ENCODE results near the gene GPC4.

GPC4 gene

DNA sequence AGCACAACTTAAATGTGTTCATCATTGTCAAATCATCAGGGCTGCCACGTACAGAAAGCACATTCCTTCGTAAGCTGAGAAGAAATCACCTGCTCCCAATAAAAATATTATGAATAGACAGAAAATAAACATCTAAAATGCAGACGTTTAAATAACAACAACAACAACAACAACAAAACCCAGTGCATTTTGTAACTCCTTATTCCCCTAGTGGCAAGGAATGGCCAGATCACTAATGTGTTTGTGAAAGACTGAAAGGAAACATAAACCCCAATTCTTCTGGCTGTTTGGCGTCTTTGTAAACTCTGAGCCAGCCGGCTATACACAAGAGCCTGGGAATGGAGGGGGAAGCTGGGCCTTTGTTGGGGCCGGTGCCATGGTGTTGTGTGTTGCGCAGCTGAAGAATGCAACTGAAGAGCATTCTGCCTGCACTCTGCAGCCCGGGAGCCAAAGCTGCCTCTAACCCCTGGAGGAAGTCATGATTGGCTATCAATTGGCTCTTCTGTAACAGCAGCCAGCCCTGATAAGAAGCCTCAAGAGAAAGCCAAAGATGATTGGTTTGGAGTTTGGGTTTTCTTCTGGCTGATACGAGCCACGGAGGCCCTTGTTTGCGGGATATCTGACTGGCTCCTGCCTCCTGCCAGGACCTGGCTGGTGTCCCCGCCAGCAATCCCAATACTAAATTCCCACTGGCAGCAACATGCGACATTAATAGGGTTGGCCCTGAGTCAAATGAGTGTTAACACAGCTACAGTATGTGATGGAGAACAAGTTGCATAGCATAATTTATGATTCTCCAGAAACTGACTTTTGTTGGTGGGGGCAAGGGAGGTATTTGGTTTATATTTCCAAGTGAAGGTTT lies 107.4 kb downstream of the GPC4 start:
- Histone ChIP-seq H3K27me3 (ENCODE audit: control insufficient read depth, insufficient read depth, low read length) (no peaks in the 10 kb centered on the region), H3K4me3 (ENCODE audit: low read length) (no peak overlapping the region), H3K4me1 (ENCODE audit: control insufficient read depth, insufficient read depth, low read length) (peaks cover 2% of the 10 kb centered on the region; the same call in 1 of the 2 replicates), H3K36me3 (ENCODE audit: control insufficient read depth, insufficient read depth, low read length) (peaks cover 16% of the 10 kb centered on the region; the same call in 1 of the 2 replicates), H3K27ac (ENCODE audit: low read length) (no peak overlapping the region), H3K9me3 (ENCODE audit: control insufficient read depth, insufficient read depth, low read length) (no peaks in the 10 kb centered on the region)
- WGBS (ENCODE audit: insufficient coverage, insufficient read length): no CpG with 5 or more reads among the region's 13 CpGs
- no peak for DNase-seq (ENCODE audit: low read depth, low spot score)

- Histone ChIP-seq H3K4me1 (ENCODE audit: control insufficient read depth, insufficient read depth, low read length) (peaks cover 2% of the 10 kb centered on the region; the same call in 1 of the 2 replicates), H3K27ac (ENCODE audit: low read length) (no peak overlapping the region), H3K9me3 (ENCODE audit: control insufficient read depth, insufficient read depth, low read length) (no peaks in the 10 kb centered on the region), H3K27me3 (ENCODE audit: control insufficient read depth, insufficient read depth, low read length) (no peaks in the 10 kb centered on the region), H3K36me3 (ENCODE audit: control insufficient read depth, insufficient read depth, low read length) (peaks cover 16% of the 10 kb centered on the region; the same call in 1 of the 2 replicates), H3K4me3 (ENCODE audit: low read length) (no peak overlapping the region)
- no peak for DNase-seq (ENCODE audit: low read depth, low spot score)
- no CpG with 5 or more reads among the region's 3 CpGs for WGBS (ENCODE audit: insufficient coverage, insufficient read length)
These were observed 108.2 kb downstream of the GPC4 start for GRCh38 chrX:133307094-133307493.

- DNase-seq (ENCODE audit: low read depth, low spot score): no peak
These were observed 109.0 kb downstream of the GPC4 start for GRCh38 chrX:133306316-133306715.

GRCh38 chrX:133305348-133305747 lies 109.9 kb downstream of the GPC4 start:
- Histone ChIP-seq H3K27ac (ENCODE audit: low read length) (no peak overlapping the region), H3K4me3 (ENCODE audit: low read length) (no peak overlapping the region), H3K36me3 (ENCODE audit: control insufficient read depth, insufficient read depth, low read length) (peaks cover 19% of the 10 kb centered on the region; the same call in 1 of the 2 replicates), H3K27me3 (ENCODE audit: control insufficient read depth, insufficient read depth, low read length) (no peaks in the 10 kb centered on the region), H3K4me1 (ENCODE audit: control insufficient read depth, insufficient read depth, low read length) (peaks cover 2% of the 10 kb centered on the region; the same call in 1 of the 2 replicates), H3K9me3 (ENCODE audit: control insufficient read depth, insufficient read depth, low read length) (no peaks in the 10 kb centered on the region)
- no peak for DNase-seq (ENCODE audit: low read depth, low spot score)

More at GRCh38 chrX:133306316-133306715, 109.0 kb downstream of the GPC4 start:
- H3K4me1 ChIP-seq (ENCODE audit: control insufficient read depth, insufficient read depth, low read length): peaks cover 2% of the 10 kb centered on the region; the same call in 1 of the 2 replicates
- no peak overlapping the region for H3K27ac ChIP-seq (ENCODE audit: low read length)
- H3K36me3 ChIP-seq (ENCODE audit: control insufficient read depth, insufficient read depth, low read length): peaks cover 18% of the 10 kb centered on the region; the same call in 1 of the 2 replicates
- H3K27me3 ChIP-seq (ENCODE audit: control insufficient read depth, insufficient read depth, low read length): no peaks in the 10 kb centered on the region
- WGBS (ENCODE audit: insufficient coverage, insufficient read length): no CpG with 5 or more reads among the region's 3 CpGs
- no peak overlapping the region for H3K4me3 ChIP-seq (ENCODE audit: low read length)
- no peaks in the 10 kb centered on the region for H3K9me3 ChIP-seq (ENCODE audit: control insufficient read depth, insufficient read depth, low read length)

DNA sequence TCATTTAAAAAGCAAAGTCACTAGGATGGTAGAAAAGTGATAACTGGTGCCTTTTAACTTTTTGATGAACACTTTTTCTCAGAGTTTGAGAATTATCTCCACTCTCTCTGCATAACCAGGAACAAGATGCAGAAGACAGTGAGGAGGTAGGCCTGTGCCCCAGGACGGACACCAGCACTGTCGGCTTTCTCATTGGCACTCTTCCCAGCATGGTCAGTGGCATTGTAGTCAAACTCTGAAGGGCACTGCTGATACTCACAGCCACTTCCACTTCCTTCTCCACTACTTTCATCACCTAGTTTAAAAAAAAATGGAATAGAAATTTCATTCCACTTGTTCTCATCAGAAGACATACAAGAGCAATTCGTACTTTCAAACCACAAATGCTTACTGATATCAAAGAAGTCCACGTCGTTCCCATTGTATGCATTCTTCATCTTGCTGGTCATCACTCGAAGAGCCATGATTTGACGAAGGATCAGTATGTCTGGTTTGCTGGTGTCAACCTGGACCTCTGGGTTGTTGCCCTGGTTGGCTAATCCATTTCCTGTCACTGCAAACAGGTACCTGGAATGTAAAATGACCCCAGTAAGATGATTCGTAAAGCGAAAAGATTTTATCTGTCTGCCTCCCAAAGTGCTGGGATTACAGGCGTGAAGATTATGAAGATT lies 112.4 kb downstream of the GPC4 start:
- no peak for DNase-seq (ENCODE audit: low read depth, low spot score)
- no CpG with 5 or more reads among the region's 10 CpGs for WGBS (ENCODE audit: insufficient coverage, insufficient read length)
- H3K4me3 ChIP-seq (ENCODE audit: low read length): no peak overlapping the region
- no peaks in the 10 kb centered on the region for H3K27me3 ChIP-seq (ENCODE audit: control insufficient read depth, insufficient read depth, low read length)
- H3K27ac ChIP-seq (ENCODE audit: low read length): no peak overlapping the region
- no peaks in the 10 kb centered on the region; the same call in 1 of the 2 replicates for H3K4me1 ChIP-seq (ENCODE audit: control insufficient read depth, insufficient read depth, low read length)
- H3K9me3 ChIP-seq (ENCODE audit: control insufficient read depth, insufficient read depth, low read length): no peaks in the 10 kb centered on the region
- peaks cover 19% of the 10 kb centered on the region; the same call in 1 of the 2 replicates for H3K36me3 ChIP-seq (ENCODE audit: control insufficient read depth, insufficient read depth, low read length)

DNA sequence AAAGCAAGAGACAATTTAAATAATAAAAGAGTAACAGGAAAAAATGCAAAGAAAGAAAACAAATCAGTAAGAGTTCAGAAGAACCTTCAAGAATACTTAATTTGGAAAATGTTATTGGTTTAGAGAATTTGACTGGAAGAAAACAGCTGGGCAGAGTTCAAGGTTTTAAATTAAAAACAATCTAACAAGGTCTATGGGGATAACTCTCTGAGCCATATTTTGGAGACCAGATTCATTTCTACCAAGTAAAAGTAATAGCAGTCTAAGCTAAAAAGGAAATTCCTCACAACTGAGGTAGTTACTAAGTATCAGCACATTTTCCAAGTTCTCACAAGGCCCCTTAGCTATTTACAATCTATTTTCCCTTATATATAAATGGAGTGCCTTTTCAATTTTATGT lies 114.7 kb downstream of the GPC4 start:
- no peak overlapping the region for H3K4me3 ChIP-seq (ENCODE audit: low read length)
- H3K4me1 ChIP-seq (ENCODE audit: control insufficient read depth, insufficient read depth, low read length): no peaks in the 10 kb centered on the region
- H3K27ac ChIP-seq (ENCODE audit: low read length): no peak overlapping the region
- no peak for DNase-seq (ENCODE audit: low read depth, low spot score)
- no peaks in the 10 kb centered on the region for H3K9me3 ChIP-seq (ENCODE audit: control insufficient read depth, insufficient read depth, low read length)
- H3K36me3 ChIP-seq (ENCODE audit: control insufficient read depth, insufficient read depth, low read length): peaks cover 15% of the 10 kb centered on the region; the same call in 1 of the 2 replicates
- no peaks in the 10 kb centered on the region for H3K27me3 ChIP-seq (ENCODE audit: control insufficient read depth, insufficient read depth, low read length)

DNA sequence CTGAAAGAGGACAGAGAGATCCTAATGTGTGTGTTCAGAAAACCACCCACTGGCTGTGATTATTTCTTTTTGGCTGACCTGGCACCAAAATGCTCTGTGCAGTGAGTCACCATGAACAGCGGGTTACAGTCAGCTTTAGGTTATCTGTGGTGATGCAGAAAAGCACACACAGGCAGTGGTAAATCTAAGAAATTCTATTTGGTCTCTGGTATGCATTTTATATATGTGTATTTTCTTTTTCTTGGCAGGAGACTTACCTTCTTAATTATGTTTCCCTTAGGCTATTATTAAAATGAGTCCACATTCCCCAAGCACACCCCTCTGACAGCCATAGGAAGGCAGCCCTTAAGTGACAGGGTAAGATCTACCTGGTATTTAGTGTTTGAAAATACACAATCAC lies 118.0 kb downstream of the GPC4 start:
- no CpG with 5 or more reads among the region's 1 CpG for WGBS (ENCODE audit: insufficient coverage, insufficient read length)
- H3K4me3 ChIP-seq (ENCODE audit: low read length): no peak overlapping the region
- no peaks in the 10 kb centered on the region for H3K4me1 ChIP-seq (ENCODE audit: control insufficient read depth, insufficient read depth, low read length)
- H3K36me3 ChIP-seq (ENCODE audit: control insufficient read depth, insufficient read depth, low read length): peaks cover 2% of the 10 kb centered on the region; the same call in 1 of the 2 replicates
- no peaks in the 10 kb centered on the region for H3K27me3 ChIP-seq (ENCODE audit: control insufficient read depth, insufficient read depth, low read length)
- H3K9me3 ChIP-seq (ENCODE audit: control insufficient read depth, insufficient read depth, low read length): no peaks in the 10 kb centered on the region
- no peak for DNase-seq (ENCODE audit: low read depth, low spot score)
- H3K27ac ChIP-seq (ENCODE audit: low read length): no peak overlapping the region

DNA sequence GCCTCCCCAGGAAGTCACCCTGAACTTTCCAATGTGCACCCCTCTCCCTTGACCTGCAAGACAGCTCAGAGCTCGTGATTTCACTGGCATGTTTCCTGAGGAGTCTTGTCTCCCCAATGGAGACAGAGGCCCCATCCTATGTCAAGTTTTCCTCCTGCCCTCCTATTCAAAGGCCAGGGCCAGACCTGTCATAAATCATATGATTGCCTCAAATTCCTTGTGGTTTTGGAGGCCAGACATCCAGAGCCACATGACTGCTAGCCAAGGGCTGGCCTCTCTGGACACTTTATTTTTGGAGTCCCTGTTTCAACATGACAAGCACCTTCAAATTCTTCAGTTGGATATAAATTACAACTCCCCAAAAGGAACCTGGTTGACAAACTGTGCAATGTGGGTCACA lies 121.2 kb downstream of the GPC4 start:
- no peak overlapping the region for H3K4me3 ChIP-seq (ENCODE audit: low read length)
- no peaks in the 10 kb centered on the region for H3K27me3 ChIP-seq (ENCODE audit: control insufficient read depth, insufficient read depth, low read length)
- H3K9me3 ChIP-seq (ENCODE audit: control insufficient read depth, insufficient read depth, low read length): no peaks in the 10 kb centered on the region
- WGBS (ENCODE audit: insufficient coverage, insufficient read length): no CpG with 5 or more reads among the region's 1 CpG
- DNase-seq (ENCODE audit: low read depth, low spot score): no peak
- no peak overlapping the region for H3K27ac ChIP-seq (ENCODE audit: low read length)
- no peaks in the 10 kb centered on the region; the same call in 1 of the 2 replicates for H3K36me3 ChIP-seq (ENCODE audit: control insufficient read depth, insufficient read depth, low read length)
- no peaks in the 10 kb centered on the region for H3K4me1 ChIP-seq (ENCODE audit: control insufficient read depth, insufficient read depth, low read length)

- Histone ChIP-seq H3K9me3 (ENCODE audit: control insufficient read depth, insufficient read depth, low read length) (no peaks in the 10 kb centered on the region), H3K4me1 (ENCODE audit: control insufficient read depth, insufficient read depth, low read length) (no peaks in the 10 kb centered on the region), H3K4me3 (ENCODE audit: low read length) (no peak overlapping the region), H3K36me3 (ENCODE audit: control insufficient read depth, insufficient read depth, low read length) (no peaks in the 10 kb centered on the region), H3K27me3 (ENCODE audit: control insufficient read depth, insufficient read depth, low read length) (no peaks in the 10 kb centered on the region), H3K27ac (ENCODE audit: low read length) (no peak overlapping the region)
- WGBS (ENCODE audit: insufficient coverage, insufficient read length): no CpG with 5 or more reads among the region's 4 CpGs
- no peak for DNase-seq (ENCODE audit: low read depth, low spot score)
These were observed 125.2 kb downstream of the GPC4 start for GRCh38 chrX:133290076-133290475.

GRCh38 chrX:133287860-133288259 lies 127.4 kb downstream of the GPC4 start:
- no peak overlapping the region for H3K4me3 ChIP-seq (ENCODE audit: low read length)
- DNase-seq (ENCODE audit: low read depth, low spot score): no peak
- WGBS (ENCODE audit: insufficient coverage, insufficient read length): no CpG with 5 or more reads among the region's 1 CpG
- H3K4me1 ChIP-seq (ENCODE audit: control insufficient read depth, insufficient read depth, low read length): no peaks in the 10 kb centered on the region
- no peaks in the 10 kb centered on the region for H3K36me3 ChIP-seq (ENCODE audit: control insufficient read depth, insufficient read depth, low read length)
- no peak overlapping the region for H3K27ac ChIP-seq (ENCODE audit: low read length)
- no peaks in the 10 kb centered on the region for H3K9me3 ChIP-seq (ENCODE audit: control insufficient read depth, insufficient read depth, low read length)
- H3K27me3 ChIP-seq (ENCODE audit: control insufficient read depth, insufficient read depth, low read length): no peaks in the 10 kb centered on the region

Data from iPS DF 6.9 (cell line).